Naive thymus-derived CD8-positive, alpha-beta T cell (primary cell): Measurements from ENCODE around the gene RAB41. TPM values are rescaled to one million over a fixed set of nuclear protein-coding genes. Genes with fewer than 3 reads are reported as not detected.
"Not testable (repeated sequence)": the region's sequence is repeated elsewhere in the genome, so short reads cannot be mapped to it uniquely, and the experiment has no call there.

Source experiments
- ATAC-seq, 2 donors: fragments of 150-1000 bp; cut with Tn5 transposase in 1 of 2; sonication (Bioruptor Pico), chemical (Tn5 transposase) in 1 of 2; 1 replicate in 1 of 2; 2 replicates in 1 of 2; pipeline ENCODE4 v1.10.0; 2021; ENCODE audit warnings: mild to moderate bottlenecking in 2 of 2, moderate library complexity in 2 of 2
- POLR2A ChIA-PET: fragments of 350-600 bp; sonication (Branson Sonifier 250); formaldehyde crosslinking; loops from one replicate; lab custom pipeline; 2021; ENCODE audit warnings: antibody characterized with exemption; lab: Charles Lee
- DNase-seq, 10 donors: peaks; one replicate each; pipeline versions ENCODE4 v3.0.0 to v3.0.0-alpha.2; 2020 to 2022
- H3K27ac Mint-ChIP-seq, 10 donors: one replicate each; pipeline ENCODE4 v1.8.0; 2020 to 2022; ENCODE audit warnings: mild to moderate bottlenecking in 10 of 10, mixed read lengths in 10 of 10, moderate library complexity in 4 of 10, inconsistent platforms in 1 of 10
- H3K27me3 Mint-ChIP-seq, 5 donors: one replicate each; pipeline ENCODE4 v1.8.0; 2021 to 2022; ENCODE audit warnings: mixed read lengths in 5 of 5
- H3K36me3 Mint-ChIP-seq, 3 donors: one replicate each; pipeline ENCODE4 v1.8.0; 2020 to 2022; ENCODE audit warnings: mixed read lengths in 3 of 3, mild to moderate bottlenecking in 2 of 3, inconsistent platforms in 1 of 3
- H3K4me1 Mint-ChIP-seq, 4 donors: one replicate each; pipeline ENCODE4 v1.8.0; 2021 to 2022; ENCODE audit warnings: mixed read lengths in 4 of 4
- H3K4me3 Mint-ChIP-seq, 10 donors: one replicate each; pipeline ENCODE4 v1.8.0; 2020 to 2022; ENCODE audit warnings: mild to moderate bottlenecking in 10 of 10, mixed read lengths in 10 of 10, moderate library complexity in 6 of 10, inconsistent platforms in 1 of 10
- H3K9me3 Mint-ChIP-seq, 9 donors: one replicate each; pipeline ENCODE4 v1.8.0; 2020 to 2022; ENCODE audit warnings: mixed read lengths in 9 of 9, mild to moderate bottlenecking in 3 of 9, inconsistent platforms in 1 of 9, moderate library complexity in 1 of 9
- polyA plus RNA-seq, 3 donors: library from polyadenylated mRNA; unstranded; fragments of 300-500 nt; fragmentation: Illumina TruSeq; gene quantifications; one replicate each; pipeline ENCODE4 v1.2.3, GENCODE V29; 2021
- total RNA-seq, 8 experiments: library from RNA in 2 of 8; stranded (reverse) in 2 of 8; gene quantifications; one replicate each; pipeline ENCODE4 v1.2.3 and lab custom pipeline; 2021 to 2026

Gene RAB41
- total and polyA plus RNA-seq, 5 experiments from 2014 or later = not detected

GRCh38 chrX:70260104-70260503, 21.9 kb upstream of the RAB41 start, which contains the start of gene P2RY4:
TSS of gene P2RY4 (minus strand) at chrX:70260204. CDS start at chrX:70259624, 580 bp downstream.
- Mint-ChIP-seq H3K27me3 (no peaks in the 10 kb centered on the region), H3K36me3 (peaks cover 0 to 2% (median under 1%) of the 10 kb centered on the region in 3 donors), H3K9me3 (no peaks in the 10 kb centered on the region), H3K4me3 (no peak within 1 kb of the TSS), H3K27ac (no peak within 1 kb of the TSS), H3K4me1 (no peaks in the 10 kb centered on the region)
- DNase-seq (no peak), ATAC-seq (no peak)
- POLR2A ChIA-PET = no interaction called here

- no peak overlapping the region for H3K27ac Mint-ChIP-seq
- DNase-seq = peak in 2 of 10 donors; percentile 0 to 7
- no peaks in the 10 kb centered on the region for H3K4me1 Mint-ChIP-seq
- POLR2A ChIA-PET = no interaction called here
- no peak overlapping the region for H3K4me3 Mint-ChIP-seq
- ATAC-seq = peak in 1 of 2 donors; percentile 44
- no peaks in the 10 kb centered on the region for H3K27me3 Mint-ChIP-seq
- no peaks in the 10 kb centered on the region for H3K9me3 Mint-ChIP-seq
- H3K36me3 Mint-ChIP-seq = peaks cover 0 to 5% (median 0%) of the 10 kb centered on the region in 3 donors
Observed at GRCh38 chrX:70262952-70263567, 18.9 kb upstream of the RAB41 start.

GRCh38 chrX:70264784-70265183, 17.2 kb upstream of the RAB41 start:
- H3K27ac Mint-ChIP-seq = no peak overlapping the region
- no peaks in the 10 kb centered on the region for H3K27me3 Mint-ChIP-seq
- POLR2A ChIA-PET = no interaction called here

GRCh38 chrX:70268034-70268433, 13.9 kb upstream of the RAB41 start, which contains the start of gene ARR3:
TSS of gene ARR3 (plus strand) at chrX:70268334. CDS start at chrX:70269386, 1,052 bp downstream.
- POLR2A ChIA-PET = no interaction called here
- ATAC-seq (no peak), DNase-seq (no peak)
- H3K4me3 Mint-ChIP-seq = no peak within 1 kb of the TSS
- no peaks in the 10 kb centered on the region for H3K4me1 Mint-ChIP-seq
- H3K36me3 Mint-ChIP-seq = peaks cover 0 to 5% (median 0%) of the 10 kb centered on the region in 3 donors
- H3K27me3 Mint-ChIP-seq = no peaks in the 10 kb centered on the region
- no peak within 1 kb of the TSS for H3K27ac Mint-ChIP-seq
- no peaks in the 10 kb centered on the region for H3K9me3 Mint-ChIP-seq

More at GRCh38 chrX:70264784-70265183, 17.2 kb upstream of the RAB41 start:
- Mint-ChIP-seq H3K36me3 (peaks cover 0 to 5% (median 0%) of the 10 kb centered on the region in 3 donors), H3K9me3 (no peaks in the 10 kb centered on the region), H3K4me1 (no peaks in the 10 kb centered on the region), H3K4me3 (no peak overlapping the region)
- DNase-seq (no peak), ATAC-seq (no peak)

GRCh38 chrX:70274029-70274428, 7.9 kb upstream of the RAB41 start:
- H3K36me3 Mint-ChIP-seq, H3K4me3 Mint-ChIP-seq, ATAC-seq, POLR2A ChIA-PET, H3K4me1 Mint-ChIP-seq, DNase-seq, H3K27me3 Mint-ChIP-seq, H3K27ac Mint-ChIP-seq, H3K9me3 Mint-ChIP-seq: not testable (repeated sequence)

- no peak overlapping the region for H3K27ac Mint-ChIP-seq
- DNase-seq = no peak
- peaks cover 0 to 16% (median 6%) of the 10 kb centered on the region in 3 donors for H3K36me3 Mint-ChIP-seq
- peaks cover 0 to 2% (median 0%) of the 10 kb centered on the region in 4 donors for H3K4me1 Mint-ChIP-seq
- H3K27me3 Mint-ChIP-seq = no peaks in the 10 kb centered on the region
- no peaks in the 10 kb centered on the region for H3K9me3 Mint-ChIP-seq
- POLR2A ChIA-PET = interaction anchor here (0.5 kb wide), 1 partner anchor 1128 kb away, joined by 7 read pairs; no protein-coding TSS in a partner anchor
- no peak overlapping the region for H3K4me3 Mint-ChIP-seq
- ATAC-seq = no peak
Observed at GRCh38 chrX:70279081-70279480, 2.9 kb upstream of the RAB41 start.

- H3K27ac Mint-ChIP-seq = no peak overlapping the region
- H3K9me3 Mint-ChIP-seq = no peaks in the 10 kb centered on the region
- no peaks in the 10 kb centered on the region for H3K27me3 Mint-ChIP-seq
- POLR2A ChIA-PET = no interaction called here
- ATAC-seq = no peak
- peaks cover 0 to 2% (median 0%) of the 10 kb centered on the region in 4 donors for H3K4me1 Mint-ChIP-seq
- peaks cover 0 to 20% (median 7%) of the 10 kb centered on the region in 3 donors for H3K36me3 Mint-ChIP-seq
- no peak for DNase-seq
- H3K4me3 Mint-ChIP-seq = no peak overlapping the region
Observed at GRCh38 chrX:70280573-70280972, 1.4 kb upstream of the RAB41 start.

GRCh38 chrX:70289168-70289792, 7.3 kb downstream of the RAB41 start:
- H3K27ac Mint-ChIP-seq = peak overlapping the region; percentile 37 to 92 (median 83)
- peaks cover 0 to 17% (median 9%) of the 10 kb centered on the region in 4 donors for H3K4me1 Mint-ChIP-seq
- POLR2A ChIA-PET = interaction anchor here (1.2 kb wide), 1 partner anchor 156 kb away, joined by 9 read pairs; the partner anchor contains the start of gene IGBP1
- no peaks in the 10 kb centered on the region for H3K9me3 Mint-ChIP-seq
- ATAC-seq (peak in 1 of 2 donors; percentile 23), DNase-seq (no peak)
- peak overlapping the region; percentile 81 to 90 (median 86) for H3K4me3 Mint-ChIP-seq
- no peaks in the 10 kb centered on the region for H3K27me3 Mint-ChIP-seq
- peaks cover 0 to 13% (median 1%) of the 10 kb centered on the region in 3 donors for H3K36me3 Mint-ChIP-seq

- peak; percentile 97 to 99 for ATAC-seq
- H3K4me1 Mint-ChIP-seq = peaks cover 0 to 17% (median 9%) of the 10 kb centered on the region in 4 donors
- H3K9me3 Mint-ChIP-seq = no peaks in the 10 kb centered on the region
- peaks cover 0 to 13% (median 1%) of the 10 kb centered on the region in 3 donors for H3K36me3 Mint-ChIP-seq
- POLR2A ChIA-PET = interaction anchor here (1.2 kb wide), 1 partner anchor 156 kb away, joined by 9 read pairs; the partner anchor contains the start of gene IGBP1
- peak within 1 kb of the TSS; percentile 81 to 90 (median 86) for H3K4me3 Mint-ChIP-seq
- peak; percentile 47 to 83 (median 62) for DNase-seq
- no peaks in the 10 kb centered on the region for H3K27me3 Mint-ChIP-seq
- H3K27ac Mint-ChIP-seq = peak within 1 kb of the TSS; percentile 37 to 92 (median 86)
Observed at GRCh38 chrX:70289793-70290770, 8.1 kb downstream of the RAB41 start, which contains the start of the genes KIF4A and PDZD11. TSS of gene KIF4A (plus strand) at chrX:70290104. CDS start at chrX:70290459, 355 bp downstream. TSS of gene PDZD11 (minus strand) at chrX:70289927. CDS start at chrX:70289341, 586 bp downstream.

- H3K4me3 Mint-ChIP-seq = no peak overlapping the region
- POLR2A ChIA-PET = no interaction called here
- H3K27ac Mint-ChIP-seq = no peak overlapping the region
- no peak for DNase-seq
- ATAC-seq = no peak
- no peaks in the 10 kb centered on the region for H3K9me3 Mint-ChIP-seq
- peaks cover 0 to 17% (median 9%) of the 10 kb centered on the region in 4 donors for H3K4me1 Mint-ChIP-seq
- H3K36me3 Mint-ChIP-seq = peaks cover 0 to 2% (median 0%) of the 10 kb centered on the region in 3 donors
- no peaks in the 10 kb centered on the region for H3K27me3 Mint-ChIP-seq
Observed at GRCh38 chrX:70292788-70293187, 10.8 kb downstream of the RAB41 start.

- DNase-seq = no peak
- H3K27ac Mint-ChIP-seq = no peak overlapping the region
- no peaks in the 10 kb centered on the region for H3K36me3 Mint-ChIP-seq
- H3K4me3 Mint-ChIP-seq = no peak overlapping the region
- no peaks in the 10 kb centered on the region for H3K9me3 Mint-ChIP-seq
- no peaks in the 10 kb centered on the region for H3K27me3 Mint-ChIP-seq
- no peak for ATAC-seq
- POLR2A ChIA-PET = no interaction called here
- H3K4me1 Mint-ChIP-seq = peaks cover 0 to 16% (median 9%) of the 10 kb centered on the region in 4 donors
Observed at GRCh38 chrX:70293621-70294020, 11.6 kb downstream of the RAB41 start.

- ATAC-seq = no peak
- H3K4me3 Mint-ChIP-seq = no peak overlapping the region
- H3K27me3 Mint-ChIP-seq = peaks cover 0 to 3% (median 0%) of the 10 kb centered on the region in 5 donors
- DNase-seq = no peak
- POLR2A ChIA-PET = no interaction called here
- no peak overlapping the region for H3K27ac Mint-ChIP-seq
- H3K36me3 Mint-ChIP-seq = no peaks in the 10 kb centered on the region
- H3K9me3 Mint-ChIP-seq = no peaks in the 10 kb centered on the region
- no peaks in the 10 kb centered on the region for H3K4me1 Mint-ChIP-seq
Observed at GRCh38 chrX:70301716-70302115, 19.7 kb downstream of the RAB41 start.
